GM19239 (cell line): Measurements from ENCODE around the gene DRAM1.
"Not testable (repeated sequence)": the region's sequence is repeated elsewhere in the genome, so short reads cannot be mapped to it uniquely, and the experiment has no call there.

Experiments
- DNase-seq: peaks from one replicate; pipeline ENCODE4 v3.0.0; 2011; ENCODE audit warnings: low spot score; ENCODE audit not compliant: insufficient read length
- FAIRE-seq: peaks from 2 replicates; lab custom pipeline; 2011; peaks lifted over from hg19 to GRCh38; lab: Jason Lieb, UNC

The DRAM1 gene

GRCh38 chr12:101857043-101857558, 20.3 kb upstream of the DRAM1 start:
- FAIRE-seq = peak; percentile 66
- no peak for DNase-seq

GRCh38 chr12:101858361-101858760, 19.0 kb upstream of the DRAM1 start:
- FAIRE-seq (no peak), DNase-seq (no peak)

GRCh38 chr12:101859664-101860607, 17.4 kb upstream of the DRAM1 start:
- FAIRE-seq (peak; percentile 49), DNase-seq (no peak)

- DNase-seq = not testable (repeated sequence)
These were observed 15.7 kb upstream of the DRAM1 start for GRCh38 chr12:101861688-101862087.

GRCh38 chr12:101862245-101862644, 15.1 kb upstream of the DRAM1 start:
- DNase-seq = no peak
- FAIRE-seq = no peak

More at GRCh38 chr12:101861688-101862087, 15.7 kb upstream of the DRAM1 start:
- FAIRE-seq = not testable (repeated sequence)

GRCh38 chr12:101863981-101864380, 13.4 kb upstream of the DRAM1 start:
- FAIRE-seq = no peak
- no peak for DNase-seq

GRCh38 chr12:101866615-101867373, 10.6 kb upstream of the DRAM1 start:
- no peak for FAIRE-seq

GRCh38 chr12:101867619-101868018, 9.8 kb upstream of the DRAM1 start:
- DNase-seq, FAIRE-seq: not testable (repeated sequence)

More at GRCh38 chr12:101866615-101867373, 10.6 kb upstream of the DRAM1 start:
- DNase-seq = no peak

GRCh38 chr12:101870925-101871324, 6.5 kb upstream of the DRAM1 start:
- no peak for FAIRE-seq
- DNase-seq = no peak

- DNase-seq (no peak), FAIRE-seq (no peak)
These were observed 2.2 kb upstream of the DRAM1 start for GRCh38 chr12:101875162-101875561.

- no peak for DNase-seq
- FAIRE-seq = peak; percentile 45
These were observed 989 bp upstream of the DRAM1 start for GRCh38 chr12:101876322-101876860.

- no peak for DNase-seq
- peak; percentile 66 for FAIRE-seq
These were observed 444 bp downstream of the DRAM1 start for GRCh38 chr12:101877806-101878242.

GRCh38 chr12:101878243-101878821, 952 bp downstream of the DRAM1 start:
- FAIRE-seq = peak; percentile 75

GRCh38 chr12:101880769-101881168, 3.4 kb downstream of the DRAM1 start:
- DNase-seq (no peak), FAIRE-seq (no peak)

More at GRCh38 chr12:101878243-101878821, 952 bp downstream of the DRAM1 start:
- no peak for DNase-seq

GRCh38 chr12:101881228-101881627, 3.8 kb downstream of the DRAM1 start:
- FAIRE-seq (no peak), DNase-seq (no peak)

- no peak for DNase-seq
- no peak for FAIRE-seq
These were observed 6.8 kb downstream of the DRAM1 start for GRCh38 chr12:101884174-101884573.

GRCh38 chr12:101884781-101885340, 7.5 kb downstream of the DRAM1 start:
- not testable (repeated sequence) for FAIRE-seq, DNase-seq

- FAIRE-seq = peak; percentile 96
- DNase-seq = no peak
These were observed 8.7 kb downstream of the DRAM1 start for GRCh38 chr12:101885912-101886561.

GRCh38 chr12:101889211-101889752, 11.9 kb downstream of the DRAM1 start:
- DNase-seq = no peak
- FAIRE-seq = peak; percentile 45
